Stomach (tissue), 9 donors: ENCODE measurements around the gene CCNB2. TPM values are rescaled to one million over a fixed set of nuclear protein-coding genes. Genes with fewer than 3 reads are reported as not detected.

Source experiments
- DNase-seq, 2 donors: peaks; one replicate each; pipeline versions ENCODE4 v3.0.0 to v3.0.0-alpha.2; 2013 to 2019
- H3K27ac ChIP-seq, 5 donors: fragments of 200-600 bp in 4 of 5; sonication (generic) in 4 of 5; one replicate each; pipeline ENCODE4 v1.5.1; 2013 to 2019; ENCODE audit warnings: mild to moderate bottlenecking in 1 of 5, moderate library complexity in 1 of 5
- H3K27me3 ChIP-seq, 3 donors: fragments of 200-600 bp; sonication (generic); one replicate each; pipeline ENCODE4 v1.5.1; 2017 to 2019; ENCODE audit warnings: mixed run types in 1 of 3
- H3K36me3 ChIP-seq, 4 donors: fragments of 200-600 bp; sonication (generic); 1 replicate in 3 of 4; 2 replicates in 1 of 4; pipeline ENCODE4 v1.5.1; 2016 to 2019
- H3K4me1 ChIP-seq, 4 donors: fragments of 200-600 bp; sonication (generic); one replicate each; pipeline ENCODE4 v1.5.1; 2016 to 2019
- H3K4me3 ChIP-seq, 4 donors: fragments of 200-600 bp; sonication (generic) in 3 of 4; one replicate each; pipeline ENCODE4 v1.5.1; 2016 to 2019; ENCODE audit warnings: mild to moderate bottlenecking in 1 of 4
- H3K9me3 ChIP-seq, 4 donors: fragments of 200-600 bp; sonication (generic); one replicate each; pipeline ENCODE4 v1.5.1; 2016 to 2019
- EP300 ChIP-seq: sonication (generic); formaldehyde crosslinking; IDR thresholded peaks from one replicate; pipeline ENCODE4 v1.6.1; 2017; ENCODE audit warnings: antibody characterized with exemption
- POLR2A ChIP-seq, 4 donors: fragments of 450-650 bp; IDR thresholded peaks; one replicate each; pipeline ENCODE4 v1.6.1; 2016; ENCODE audit warnings: antibody characterized with exemption in 4 of 4, control low read depth in 2 of 4, mild to moderate bottlenecking in 1 of 4, moderate library complexity in 1 of 4
- POLR2AphosphoS5 ChIP-seq, 3 donors: sonication (generic); formaldehyde crosslinking; IDR thresholded peaks; one replicate each; pipeline ENCODE4 v1.6.1; 2016; ENCODE audit warnings: antibody characterized with exemption in 3 of 3
- WGBS, 5 donors: extraction: QIAGEN DNeasy Blood & Tissue Kit in 3 of 5; methylation state at CpG; one replicate each; pipeline versions ENCODE4 v1.1.5 to v1.1.7; 2013 to 2018; 5-methylcytosine and 5-hydroxymethylcytosine counted together
- intact Hi-C: fragments of 100-400 bp; cut with DNase I; formaldehyde crosslinking; loops from one replicate; pipeline ENCODE4 v1.15.1; 2023; ENCODE audit warnings: low total_unique reads
- polyA plus RNA-seq, 3 donors: library from polyadenylated mRNA; stranded (reverse); fragments of 200-250 nt; gene quantifications; one replicate each; pipeline ENCODE4 v1.2.3, GENCODE V29; 2013
- total RNA-seq, 5 donors: library from RNA; depleted of rRNA; stranded (reverse); fragments of >200 nt; gene quantifications; one replicate each; pipeline versions ENCODE4 v1.1.0 to v1.2.3, GENCODE V29; 2014 to 2016
- TF ChIP-seq, protein P1 (sequence below), 7 experiments: fragments of 450-650 bp in 4 of 7; fragments of 200-600 bp in 3 of 7; sonication (generic) in 3 of 7; IDR thresholded peaks; one replicate each; pipeline ENCODE4 v1.5.1; 2016 to 2019; ENCODE audit warnings: antibody characterized with exemption in 7 of 7, control low read depth in 2 of 7, mild to moderate bottlenecking in 1 of 7
- donor health status: healthy with polysubstance abuse.
- donor health status: Bipolar disorder and iron deficiency.
- donor health status: healthy.

The CCNB2 gene
- total and polyA plus RNA-seq, 8 donors = 3.1 to 12.1 (median 6.2) TPM; not detected in 2

DNA sequence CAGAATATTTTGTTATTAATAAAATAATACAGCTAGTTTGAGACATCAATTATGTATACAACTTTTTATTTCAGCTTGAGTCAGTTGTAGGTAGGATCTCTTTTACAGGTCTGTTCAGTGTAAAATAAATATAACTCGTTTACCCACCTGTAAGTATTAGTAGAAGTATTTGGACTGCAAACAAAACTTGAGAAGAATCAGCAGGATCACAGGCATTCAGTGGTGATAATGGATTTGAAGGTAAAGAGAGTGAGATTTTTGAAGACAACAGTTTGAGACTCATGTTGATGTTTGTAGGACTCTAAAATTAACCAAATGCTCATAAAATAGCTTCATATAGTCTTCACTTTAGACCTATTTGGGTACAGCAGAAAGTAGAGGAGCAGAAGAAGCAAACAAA lies 35.5 kb upstream of the CCNB2 start:
- Histone ChIP-seq H3K27ac (no peak overlapping the region), H3K4me3 (no peak overlapping the region), H3K36me3 (peaks cover 37 to 95% (median 82%) of the 10 kb centered on the region in 4 donors), H3K4me1 (no peaks in the 10 kb centered on the region), H3K9me3 (no peaks in the 10 kb centered on the region), H3K27me3 (no peaks in the 10 kb centered on the region)
- DNase-seq = no peak
- 24 to 66% (median 36%) methylated on average over 1 of the region's 1 CpG for WGBS, 5 donors
- intact Hi-C loops = no loop called here
- TF ChIP-seq EP300 (no peak), POLR2A (IDR thresholded peaks at IDR 0.05) (no peak), POLR2AphosphoS5 (IDR thresholded peaks at IDR 0.05) (no peak)
- TF ChIP-seq, protein P1, sequence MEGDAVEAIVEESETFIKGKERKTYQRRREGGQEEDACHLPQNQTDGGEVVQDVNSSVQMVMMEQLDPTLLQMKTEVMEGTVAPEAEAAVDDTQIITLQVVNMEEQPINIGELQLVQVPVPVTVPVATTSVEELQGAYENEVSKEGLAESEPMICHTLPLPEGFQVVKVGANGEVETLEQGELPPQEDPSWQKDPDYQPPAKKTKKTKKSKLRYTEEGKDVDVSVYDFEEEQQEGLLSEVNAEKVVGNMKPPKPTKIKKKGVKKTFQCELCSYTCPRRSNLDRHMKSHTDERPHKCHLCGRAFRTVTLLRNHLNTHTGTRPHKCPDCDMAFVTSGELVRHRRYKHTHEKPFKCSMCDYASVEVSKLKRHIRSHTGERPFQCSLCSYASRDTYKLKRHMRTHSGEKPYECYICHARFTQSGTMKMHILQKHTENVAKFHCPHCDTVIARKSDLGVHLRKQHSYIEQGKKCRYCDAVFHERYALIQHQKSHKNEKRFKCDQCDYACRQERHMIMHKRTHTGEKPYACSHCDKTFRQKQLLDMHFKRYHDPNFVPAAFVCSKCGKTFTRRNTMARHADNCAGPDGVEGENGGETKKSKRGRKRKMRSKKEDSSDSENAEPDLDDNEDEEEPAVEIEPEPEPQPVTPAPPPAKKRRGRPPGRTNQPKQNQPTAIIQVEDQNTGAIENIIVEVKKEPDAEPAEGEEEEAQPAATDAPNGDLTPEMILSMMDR (IDR thresholded peaks at IDR 0.05) = no peak

- Histone ChIP-seq H3K27me3 (no peaks in the 10 kb centered on the region), H3K27ac (peak overlapping the region in 1 of 5 donors; percentile 18), H3K36me3 (peaks cover 8 to 74% (median 57%) of the 10 kb centered on the region in 4 donors), H3K4me3 (no peak overlapping the region), H3K4me1 (no peaks in the 10 kb centered on the region), H3K9me3 (no peaks in the 10 kb centered on the region)
- intact Hi-C loops = no loop called here
- TF ChIP-seq, protein P1 (IDR thresholded peaks at IDR 0.05) = no peak
- TF ChIP-seq EP300 = no peak
- no peak for TF ChIP-seq POLR2AphosphoS5 (IDR thresholded peaks at IDR 0.05)
- no peak for TF ChIP-seq POLR2A (IDR thresholded peaks at IDR 0.05)
- DNase-seq = no peak
- WGBS, 5 donors = 72 to 96% (median 89%) methylated on average over 1 of the region's 1 CpG
Observed at GRCh38 chr15:59074607-59075006, 30.3 kb upstream of the CCNB2 start.

DNA sequence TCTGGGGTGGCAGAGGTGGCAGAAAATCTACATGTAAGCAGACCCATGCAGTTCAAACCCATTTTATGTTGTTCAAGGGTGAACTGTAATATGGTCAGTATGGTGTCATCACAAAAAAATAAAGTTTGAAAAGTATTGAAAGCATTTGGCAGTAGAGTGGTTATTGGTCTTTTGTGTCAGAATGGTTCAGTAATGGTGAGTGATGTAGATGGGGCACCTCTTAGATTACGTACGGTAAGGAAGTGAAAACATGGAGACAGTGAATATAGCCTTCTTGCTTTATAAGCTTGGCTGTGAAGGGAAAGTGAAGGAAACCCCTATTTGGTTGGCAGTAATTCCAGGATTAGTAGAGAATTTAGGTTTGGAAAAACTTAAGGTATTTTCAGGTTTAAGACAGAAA lies 17.2 kb upstream of the CCNB2 start:
- Histone ChIP-seq H3K36me3 (peaks cover 16 to 95% (median 91%) of the 10 kb centered on the region in 4 donors), H3K27ac (no peak overlapping the region), H3K27me3 (no peaks in the 10 kb centered on the region), H3K4me3 (no peak overlapping the region), H3K9me3 (no peaks in the 10 kb centered on the region), H3K4me1 (no peaks in the 10 kb centered on the region)
- TF ChIP-seq, protein P1 (IDR thresholded peaks at IDR 0.05) = no peak
- TF ChIP-seq POLR2A (IDR thresholded peaks at IDR 0.05) = no peak
- TF ChIP-seq EP300 = no peak
- no peak for TF ChIP-seq POLR2AphosphoS5 (IDR thresholded peaks at IDR 0.05)
- intact Hi-C loops = no loop called here
- no peak for DNase-seq
- WGBS, 5 donors = 92 to 99% (median 97%) methylated on average over 2 of the region's 2 CpGs

GRCh38 chr15:59094077-59094476 lies 10.9 kb upstream of the CCNB2 start:
- no peaks in the 10 kb centered on the region for H3K4me1 ChIP-seq
- TF ChIP-seq, protein P1 (IDR thresholded peaks at IDR 0.05) = no peak
- no peak for TF ChIP-seq POLR2AphosphoS5 (IDR thresholded peaks at IDR 0.05)
- TF ChIP-seq POLR2A (IDR thresholded peaks at IDR 0.05) = no peak
- TF ChIP-seq EP300 = no peak
- intact Hi-C loops = no loop called here
- no peaks in the 10 kb centered on the region for H3K27me3 ChIP-seq
- WGBS, 5 donors = 51 to 64% (median 56%) methylated on average over 1 of the region's 1 CpG
- no peak for DNase-seq
- H3K4me3 ChIP-seq = no peak overlapping the region
- H3K9me3 ChIP-seq = no peaks in the 10 kb centered on the region
- peaks cover 25 to 95% (median 92%) of the 10 kb centered on the region in 4 donors for H3K36me3 ChIP-seq
- H3K27ac ChIP-seq = no peak overlapping the region
